SK-N-SH (cell line): ENCODE data around the gene IL17D. TPM values are rescaled to one million over a fixed set of nuclear protein-coding genes. Genes with fewer than 3 reads are reported as not detected.

Experiments
- CTCF ChIA-PET: fragments of 300-600, 350-600 bp; formaldehyde crosslinking; extraction: SDS; loops from one replicate; lab custom pipeline; 2021; lab: Yijun Ruan, JAX
- POLR2A ChIA-PET: fragments of 350-600 bp; sonication (Branson Sonifier 250); formaldehyde crosslinking; extraction: SDS; loops from one replicate; lab custom pipeline; 2020; ENCODE audit warnings: antibody characterized with exemption, inconsistent platforms; lab: Yijun Ruan, JAX
- DNase-seq: peaks from one replicate; pipeline ENCODE4 v3.0.0; 2012
- H2AFZ ChIP-seq: fragments of 200-600 bp; sonication (generic); 2 replicates; pipeline ENCODE4 v1.8.1; 2016; ENCODE audit warnings: antibody characterized with exemption, mild to moderate bottlenecking, low read depth
- H3F3A ChIP-seq: fragments of 200-600 bp; sonication (generic); replicated peaks from 2 replicates; pipeline ENCODE3; 2016; ENCODE audit warnings: antibody characterized with exemption, mild to moderate bottlenecking; ENCODE audit not compliant: insufficient read depth
- H3K27ac ChIP-seq, 2 experiments: fragments of 200-500 bp in 1 of 2; fragments of 200-600 bp in 1 of 2; sonication (Bioruptor generic) in 1 of 2; sonication (generic), shearing (Covaris generic) in 1 of 2; 2 replicates each; pipeline versions ENCODE4 v1.5.1 to v1.6.1; 2014 to 2016; ENCODE audit warnings: low read depth in 2 of 2, inconsistent platforms in 1 of 2, low read length in 1 of 2, mild to moderate bottlenecking in 1 of 2, mixed read lengths in 1 of 2
- H3K27me3 ChIP-seq: fragments of 200-600 bp; sonication (generic), shearing (Covaris generic); 2 replicates; pipeline ENCODE4 v1.6.1; 2016; ENCODE audit warnings: mixed run types; ENCODE audit not compliant: insufficient read depth
- H3K36me3 ChIP-seq, 2 experiments: fragments of 200-500 bp in 1 of 2; fragments of 200-600 bp in 1 of 2; sonication (Bioruptor generic) in 1 of 2; sonication (generic) in 1 of 2; replicated peaks in 1 of 2; 2 replicates each; pipeline versions ENCODE3 to v1.5.1; 2014 to 2016; ENCODE audit warnings: low read length in 1 of 2, mild to moderate bottlenecking in 1 of 2; ENCODE audit not compliant: insufficient read depth in 2 of 2, control insufficient read depth in 1 of 2
- H3K4me1 ChIP-seq, 2 experiments: fragments of 200-500 bp in 1 of 2; fragments of 200-600 bp in 1 of 2; sonication (Bioruptor generic) in 1 of 2; sonication (generic), shearing (Covaris generic) in 1 of 2; 2 replicates each; pipeline versions ENCODE4 v1.5.1 to v1.6.1; 2014 to 2016; ENCODE audit warnings: low read depth in 1 of 2, low read length in 1 of 2, mixed run types in 1 of 2; ENCODE audit not compliant: insufficient read depth in 2 of 2, control insufficient read depth in 1 of 2
- H3K4me2 ChIP-seq: fragments of 200-600 bp; sonication (generic), shearing (Covaris generic); 2 replicates; pipeline ENCODE4 v1.6.1; 2017; ENCODE audit warnings: mixed run types
- H3K4me3 ChIP-seq, 2 experiments: fragments of 200-500 bp in 1 of 2; fragments of 200-600 bp in 1 of 2; sonication (Bioruptor generic) in 1 of 2; sonication (generic), shearing (Covaris generic) in 1 of 2; 2 replicates each; pipeline versions ENCODE4 v1.5.1 to v1.8.1; 2014 to 2016; ENCODE audit warnings: low read depth in 2 of 2, inconsistent platforms in 1 of 2, low read length in 1 of 2, mild to moderate bottlenecking in 1 of 2, mixed read lengths in 1 of 2, moderate library complexity in 1 of 2
- H3K79me2 ChIP-seq: fragments of 200-600 bp; sonication (generic); 2 replicates; pipeline ENCODE4 v1.8.1; 2017; ENCODE audit warnings: mild to moderate bottlenecking; ENCODE audit not compliant: insufficient read depth
- H3K9ac ChIP-seq: fragments of 200-600 bp; sonication (generic); 2 replicates; pipeline ENCODE4 v1.6.1; 2017; ENCODE audit warnings: mixed run types
- H3K9me2 ChIP-seq: fragments of 200-600 bp; sonication (generic); 2 replicates; pipeline ENCODE4 v1.6.1; 2017; ENCODE audit warnings: mixed run types
- H3K9me3 ChIP-seq: fragments of 200-600 bp; sonication (generic); 2 replicates; pipeline ENCODE4 v1.6.1; 2017; ENCODE audit warnings: mixed run types, mild to moderate bottlenecking, moderate library complexity
- H4K20me1 ChIP-seq: fragments of 200-600 bp; sonication (generic); 2 replicates; pipeline ENCODE4 v1.6.1; 2017; ENCODE audit warnings: mild to moderate bottlenecking, mixed run types; ENCODE audit not compliant: insufficient read depth
- CHD2 ChIP-seq: fragments of 150-350 bp; IDR thresholded peaks from 2 replicates; pipeline ENCODE4 v1.6.1; 2018; ENCODE audit warnings: low read length; ENCODE audit not compliant: partially characterized antibody
- EP300 ChIP-seq, 2 experiments: IDR thresholded peaks; 2 replicates each; pipeline versions ENCODE4 v1.4.0 to v1.6.1; 2012; ENCODE audit warnings: borderline replicate concordance in 1 of 2, low read depth in 1 of 2, low read length in 1 of 2
- EZH2phosphoT487 ChIP-seq: fragments of 200-600 bp; sonication (generic); IDR thresholded peaks from 2 replicates; pipeline ENCODE4 v1.6.1; 2017; ENCODE audit warnings: low read depth, mixed run types, mild to moderate bottlenecking, antibody characterized with exemption, moderate library complexity, borderline replicate concordance
- FOSL2 ChIP-seq: IDR thresholded peaks from 2 replicates; pipeline ENCODE4 v1.4.0; 2012; ENCODE audit warnings: low read depth, mild to moderate bottlenecking, moderate library complexity, borderline replicate concordance
- JUND ChIP-seq: IDR thresholded peaks from 2 replicates; pipeline ENCODE4 v1.4.0; 2012
- MAX ChIP-seq: IDR thresholded peaks from 2 replicates; pipeline ENCODE4 v1.4.0; 2012; ENCODE audit warnings: low read depth
- MXI1 ChIP-seq: IDR thresholded peaks from 2 replicates; pipeline ENCODE4 v1.6.1; 2012; ENCODE audit warnings: mild to moderate bottlenecking, low read depth, low read length, improper control_type of control experiment
- NFIC ChIP-seq: IDR thresholded peaks from 2 replicates; pipeline ENCODE4 v1.4.0; 2012; ENCODE audit warnings: borderline replicate concordance
- PBX3 ChIP-seq: IDR thresholded peaks from 2 replicates; pipeline ENCODE4; 2012
- RAD21 ChIP-seq: IDR thresholded peaks from 2 replicates; pipeline ENCODE4 v1.6.1; 2012; ENCODE audit warnings: mild to moderate bottlenecking, low read length
- SIN3A ChIP-seq: IDR thresholded peaks from 2 replicates; pipeline ENCODE4 v1.6.1; 2012; ENCODE audit warnings: low read depth, mild to moderate bottlenecking, low read length, moderate library complexity, borderline replicate concordance
- TCF12 ChIP-seq: IDR thresholded peaks from 2 replicates; pipeline ENCODE4 v1.4.0; 2012
- whole genome bisulfite sequencing: methylation state at CpG from one replicate; pipeline ENCODE4 v1.1.6; 2017; ENCODE audit warnings: low lambda C conversion rate; 5-methylcytosine and 5-hydroxymethylcytosine counted together
- polyA plus RNA-seq, 3 experiments: library from polyadenylated mRNA; depleted of rRNA; stranded (reverse); fragments of >200 nt; gene quantifications; 2 replicates each; pipeline ENCODE4 v1.2.3, GENCODE V29; 2012

IL17D gene
- polyA plus RNA-seq, 1 of the 3 experiments (the other 2 are of a cell fraction): 2.3 TPM

- POLR2A ChIA-PET: no interaction called here
- CTCF ChIA-PET: interaction anchor here (0.9 to 3.5 kb wide), 9 partner anchors 8 to 204 kb away, joined by 3 to 21 read pairs (median 4); no protein-coding TSS in a partner anchor
Observed at GRCh38 chr13:20721454-20722357, 18.2 kb downstream of the IL17D start.

GRCh38 chr13:20727856-20728255, 24.4 kb downstream of the IL17D start:
- Histone ChIP-seq H3F3A (no peaks in the 10 kb centered on the region), H2AFZ (no peak overlapping the region), H3K79me2 (no peaks in the 10 kb centered on the region), H3K4me3 (no peak overlapping the region), H3K9me3 (no peaks in the 10 kb centered on the region), H4K20me1 (no peaks in the 10 kb centered on the region), H3K9ac (no peak overlapping the region), H3K27ac (no peak overlapping the region), H3K9me2 (no peaks in the 10 kb centered on the region), H3K4me1 (no peaks in the 10 kb centered on the region), H3K27me3 (no peaks in the 10 kb centered on the region), H3K36me3 (no peaks in the 10 kb centered on the region), H3K4me2 (no peak overlapping the region)
- TF ChIP-seq RAD21 (no peak), CHD2 (no peak), NFIC (no peak), MXI1 (no peak), PBX3 (no peak), EZH2phosphoT487 (no peak)
- ChIA-PET CTCF (interaction anchor here (1.9 kb wide), 1 partner anchor 16 kb away, joined by 5 read pairs; no protein-coding TSS in a partner anchor), POLR2A (no interaction called here)
- 73% methylated on average over 6 of the region's 6 CpGs for WGBS
- DNase-seq: no peak

More at GRCh38 chr13:20721454-20722357, 18.2 kb downstream of the IL17D start:
- Histone ChIP-seq H2AFZ (peak overlapping the region; percentile 88), H3K4me1 (peaks cover 0 to 4% of the 10 kb centered on the region in 2 experiments; a peak in 2 of 4 replicates), H3F3A (no peaks in the 10 kb centered on the region), H3K36me3 (no peaks in the 10 kb centered on the region), H3K9me2 (no peaks in the 10 kb centered on the region), H3K9ac (no peak overlapping the region), H3K4me3 (peak overlapping the region; percentile 33 to 46; a peak in 3 of 4 replicates), H3K79me2 (no peaks in the 10 kb centered on the region), H3K27ac (no peak overlapping the region), H3K9me3 (no peaks in the 10 kb centered on the region), H3K27me3 (no peaks in the 10 kb centered on the region), H3K4me2 (peak overlapping the region; percentile 73), H4K20me1 (no peaks in the 10 kb centered on the region)
- TF ChIP-seq RAD21: 0 out of 2 replicates have a peak, but pooled peaks have one; percentile 7
- TF ChIP-seq EZH2phosphoT487: no peak
- TF ChIP-seq TCF12: peak; percentile 35; the same call in 1 of the 2 replicates
- TF ChIP-seq SIN3A: no peak
- TF ChIP-seq MAX: peak; percentile 24; the same call in 1 of the 2 replicates
- peak; percentile 62 for TF ChIP-seq NFIC
- TF ChIP-seq JUND: peak; percentile 63
- peak; percentile 50; the same call in 1 of the 2 replicates for TF ChIP-seq FOSL2
- 0 out of 4 replicates have a peak, but pooled peaks of 1 of the 2 experiments have one; percentile 11 for TF ChIP-seq EP300 (IDR thresholded peaks at IDR 0.05; ENCODE audit: borderline replicate concordance in 1 of 2, low read depth in 1 of 2, low read length in 1 of 2)
- peak; percentile 67 for DNase-seq
- 41% methylated on average over 64 of the region's 81 CpGs for WGBS
